Measurements from ENCODE around the gene NOL6.
"Not testable (repeated sequence)": the region's sequence is repeated elsewhere in the genome, so short reads cannot be mapped to it uniquely, and the experiment has no call there.

NOL6 gene

GRCh38 chr9:33435821-33436277, 37.9 kb downstream of the NOL6 start:
- peak; percentile 60 for DNase-seq (ENCODE audit: low read depth)

- no peak for DNase-seq (ENCODE audit: low read depth)
Observed at GRCh38 chr9:33434317-33435105, 39.2 kb downstream of the NOL6 start.

- DNase-seq (ENCODE audit: low read depth): no peak
Observed at GRCh38 chr9:33433871-33434270, 39.9 kb downstream of the NOL6 start.

GRCh38 chr9:33431420-33431819, 42.3 kb downstream of the NOL6 start:
- no peak for DNase-seq (ENCODE audit: low read depth)

GRCh38 chr9:33430942-33431341, 42.8 kb downstream of the NOL6 start:
- DNase-seq (ENCODE audit: low read depth): peak; percentile 54

GRCh38 chr9:33429256-33429985, 44.3 kb downstream of the NOL6 start:
- DNase-seq (ENCODE audit: low read depth): peak; percentile 56

GRCh38 chr9:33426843-33427293, 46.9 kb downstream of the NOL6 start:
- DNase-seq (ENCODE audit: low read depth): no peak

GRCh38 chr9:33425128-33425533, 48.6 kb downstream of the NOL6 start:
- DNase-seq (ENCODE audit: low read depth): no peak

- DNase-seq (ENCODE audit: low read depth): not testable (repeated sequence)
Observed at GRCh38 chr9:33424492-33424891, 49.2 kb downstream of the NOL6 start.

GRCh38 chr9:33424043-33424442, 49.7 kb downstream of the NOL6 start:
- not testable (repeated sequence) for DNase-seq (ENCODE audit: low read depth)

GRCh38 chr9:33419708-33420303, 53.9 kb downstream of the NOL6 start:
- no peak for DNase-seq (ENCODE audit: low read depth)

- DNase-seq (ENCODE audit: low read depth): no peak
Observed at GRCh38 chr9:33418090-33418489, 55.6 kb downstream of the NOL6 start.

- DNase-seq (ENCODE audit: low read depth): no peak
Observed at GRCh38 chr9:33416996-33417395, 56.7 kb downstream of the NOL6 start.

- DNase-seq (ENCODE audit: low read depth): peak; percentile 31
Observed at GRCh38 chr9:33415501-33416038, 58.2 kb downstream of the NOL6 start.

GRCh38 chr9:33414889-33415500, 58.7 kb downstream of the NOL6 start:
- DNase-seq (ENCODE audit: low read depth): no peak

- DNase-seq (ENCODE audit: low read depth): no peak
Observed at GRCh38 chr9:33414268-33414667, 59.5 kb downstream of the NOL6 start.
